Endothelial cell of umbilical vein (primary cell): ENCODE results near the gene SPPL3.

Source experiments
- CTCF ChIP-seq, 2 donors: IDR thresholded peaks; 1 replicate in 1 of 2; 2 replicates in 1 of 2; pipeline ENCODE4 v1.5.1; 2011; ENCODE audit warnings: low read length in 2 of 2, mild to moderate bottlenecking in 2 of 2, moderate library complexity in 2 of 2, control low read depth in 1 of 2, inconsistent platforms in 1 of 2, low read depth in 1 of 2; ENCODE audit not compliant: insufficient read depth in 1 of 2; ENCODE audit errors: extremely low read depth in 1 of 2
- EZH2 ChIP-seq: IDR thresholded peaks from 2 replicates; pipeline ENCODE4 v1.6.1; 2012; ENCODE audit warnings: borderline replicate concordance, low read depth, mild to moderate bottlenecking, moderate library complexity, low read length, inconsistent platforms; ENCODE audit not compliant: severe bottlenecking
- FOS ChIP-seq: IDR thresholded peaks from 2 replicates; pipeline ENCODE4 v1.6.1; 2011; ENCODE audit warnings: mild to moderate bottlenecking, low read length, moderate library complexity, borderline replicate concordance; ENCODE audit not compliant: insufficient read depth
- JUN ChIP-seq: IDR thresholded peaks from 2 replicates; pipeline ENCODE4 v1.6.1; 2011; ENCODE audit warnings: borderline replicate concordance, low read depth; ENCODE audit not compliant: insufficient read length, insufficient read depth
- MAX ChIP-seq: IDR thresholded peaks from 2 replicates; pipeline ENCODE4 v1.6.1; 2011; ENCODE audit not compliant: insufficient read depth, insufficient read length
- MYC ChIP-seq: IDR thresholded peaks from one replicate; pipeline ENCODE4 v1.6.1; 2011; ENCODE audit warnings: mild to moderate bottlenecking, low read depth, low read length
- POLR2A ChIP-seq: IDR thresholded peaks from 2 replicates; pipeline ENCODE4 v1.6.1; 2012; ENCODE audit warnings: low read depth, mild to moderate bottlenecking, control low read depth, low read length
- POLR2AphosphoS5 ChIP-seq: IDR thresholded peaks from 2 replicates; pipeline ENCODE4 v1.6.1; 2012; ENCODE audit warnings: low read depth, mild to moderate bottlenecking, control low read depth, low read length, moderate library complexity; ENCODE audit not compliant: insufficient read depth

GRCh38 chr12:120890963-120891362 is 13.2 kb downstream of the SPPL3 start:
- TF ChIP-seq EZH2 (no peak), CTCF (IDR thresholded peaks at IDR 0.05; ENCODE audit: extremely low read depth in 1 of 2, insufficient read depth in 1 of 2, low read depth in 1 of 2, low read length in 2 of 2) (no peak), FOS (no peak), MAX (no peak), POLR2AphosphoS5 (no peak), POLR2A (no peak), MYC (no peak), JUN (no peak)
